Measurements from ENCODE around the gene HRH1. TPM values are rescaled to one million over a fixed set of nuclear protein-coding genes. Genes with fewer than 3 reads are reported as not detected.

The HRH1 gene, protein sequence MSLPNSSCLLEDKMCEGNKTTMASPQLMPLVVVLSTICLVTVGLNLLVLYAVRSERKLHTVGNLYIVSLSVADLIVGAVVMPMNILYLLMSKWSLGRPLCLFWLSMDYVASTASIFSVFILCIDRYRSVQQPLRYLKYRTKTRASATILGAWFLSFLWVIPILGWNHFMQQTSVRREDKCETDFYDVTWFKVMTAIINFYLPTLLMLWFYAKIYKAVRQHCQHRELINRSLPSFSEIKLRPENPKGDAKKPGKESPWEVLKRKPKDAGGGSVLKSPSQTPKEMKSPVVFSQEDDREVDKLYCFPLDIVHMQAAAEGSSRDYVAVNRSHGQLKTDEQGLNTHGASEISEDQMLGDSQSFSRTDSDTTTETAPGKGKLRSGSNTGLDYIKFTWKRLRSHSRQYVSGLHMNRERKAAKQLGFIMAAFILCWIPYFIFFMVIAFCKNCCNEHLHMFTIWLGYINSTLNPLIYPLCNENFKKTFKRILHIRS
- 7.0 TPM for total RNA-seq (2021; ENCODE audit: unreplicated experiment)
- 5.4 and 6.0 TPM in 2 replicates for polyA plus RNA-seq (2012)
- Bru-seq, nascent RNA, result percentile 57 among the genes with signal in this experiment
- BruChase-seq, experiment 1, labeled RNA remaining after a 6-hour chase, result percentile 46 among the genes with signal in this experiment
- percentile 50 among the genes with signal in this experiment for BruChase-seq, experiment 2, labeled RNA remaining after a 2-hour chase
- long read RNA-seq, full-length matches to known transcripts, result 1 of 12 reads
- long read RNA-seq, partial matches to known transcripts, result 0 of 12 reads
- long read RNA-seq, other reads (novel, unspliced or antisense), result 11 of 12 reads

DNA sequence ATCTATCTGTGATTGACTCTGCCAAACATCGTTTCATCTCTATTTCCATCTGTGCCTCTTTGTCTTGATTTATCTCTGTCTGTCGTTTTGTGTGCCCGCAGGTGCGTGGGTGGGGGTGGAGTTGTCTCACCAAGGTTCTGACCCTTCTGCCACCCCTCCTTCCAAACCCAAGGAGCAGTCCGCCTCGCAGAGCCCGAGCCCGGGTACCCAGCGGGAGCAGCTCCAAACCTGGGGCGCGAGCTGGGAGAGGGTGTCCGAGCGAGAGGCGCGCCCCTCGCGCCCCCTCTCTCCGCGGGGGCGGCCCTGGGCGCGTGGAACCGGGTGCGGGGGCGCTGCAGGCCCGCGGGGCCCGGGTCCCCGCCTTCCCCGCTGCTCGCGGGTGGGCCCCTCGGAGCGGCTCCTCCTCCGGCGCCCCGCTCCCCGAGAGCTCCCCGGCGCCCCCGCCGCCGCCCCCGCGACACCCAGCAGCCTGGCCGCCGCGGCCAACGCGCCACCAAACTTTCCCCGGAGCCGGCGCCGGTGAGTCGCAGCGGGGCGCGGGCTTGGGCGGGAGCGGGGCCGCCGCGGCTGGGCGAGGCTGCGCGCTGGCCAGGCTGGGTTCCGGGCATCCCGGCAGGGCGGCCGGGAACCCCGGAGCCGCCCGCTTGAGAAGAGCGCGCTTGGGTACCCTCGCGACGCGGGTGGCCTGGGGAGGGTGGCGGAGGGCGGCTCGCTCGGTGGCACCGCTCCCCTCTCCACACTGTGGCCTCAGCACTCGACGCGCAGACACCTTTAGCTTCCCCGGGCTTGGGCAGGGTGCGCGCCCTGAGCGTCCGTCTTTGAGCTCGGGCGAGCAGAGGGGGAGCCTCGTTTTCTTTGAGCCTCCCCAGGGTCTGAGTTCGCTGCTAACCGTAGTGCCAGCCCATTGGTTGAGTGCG lies at the start of gene HRH1:
TSS of gene HRH1 (plus strand) at position 458 of the 917 bp plus-strand sequence. CDS start 104,545 bp downstream, outside the sequence.
- Histone ChIP-seq H3K9me3 (ENCODE audit: control insufficient read depth in 1 of 2, insufficient read depth in 1 of 2, low read depth in 1 of 2, low read length in 2 of 2) (no peaks in the 10 kb centered on the region), H3K4me3 (replicated peaks in 1 of 2; ENCODE audit: low read depth in 1 of 2, low read length in 2 of 2) (peak within 1 kb of the TSS; percentile 48 to 77), H4K20me1 (ENCODE audit: insufficient read depth) (no peaks in the 10 kb centered on the region), H3K27ac (ENCODE audit: low read depth, low read length) (peak within 1 kb of the TSS; percentile 41; the same call in 1 of the 2 replicates), H2AFZ (ENCODE audit: low read depth, low read length, poor library complexity, severe bottlenecking) (peak within 1 kb of the TSS; percentile 56), H3K4me1 (ENCODE audit: control insufficient read depth in 1 of 2, insufficient read depth in 2 of 2, low read length in 2 of 2) (peaks cover 10 to 30% of the 10 kb centered on the region in 2 experiments; a peak in 3 of 4 replicates), H3K9ac (ENCODE audit: low read length) (peak within 1 kb of the TSS; percentile 47), H3K27me3 (ENCODE audit: insufficient read depth, low read length) (no peaks in the 10 kb centered on the region), H3K9me2 (ENCODE audit: insufficient read depth) (no peaks in the 10 kb centered on the region), H3K36me3 (ENCODE audit: control insufficient read depth in 1 of 2, insufficient read depth in 2 of 2, low read length in 2 of 2) (no peaks in the 10 kb centered on the region), H3K4me2 (ENCODE audit: low read length) (peak within 1 kb of the TSS; percentile 98), H3K79me2 (ENCODE audit: insufficient read depth, low read length) (no peaks in the 10 kb centered on the region)
- CTCF ChIA-PET, result interaction anchor here (0.9 to 2.9 kb wide), 7 partner anchors 10 to 181 kb away, joined by 3 to 9 read pairs (median 4); no protein-coding TSS in a partner anchor
- RAD21 ChIA-PET (ENCODE audit: low non-redundant PET in 1 of 2, low total read pairs in 2 of 2, uncharacterized antibody in 2 of 2, unreplicated experiment in 2 of 2), result interaction anchor here (0.7 to 1.7 kb wide), 3 partner anchors 58 to 496 kb away, joined by 3 to 5 read pairs (median 3); no protein-coding TSS in a partner anchor
- no peak for DNase-seq (ENCODE audit: low read depth, low spot score)
- TF ChIP-seq SIN3A (IDR thresholded peaks at IDR 0.05; ENCODE audit: low read depth) (no peak), EZH2phosphoT487 (IDR thresholded peaks at IDR 0.05; ENCODE audit: borderline replicate concordance) (no peak), ZFX (IDR thresholded peaks at IDR 0.05) (0 out of 2 replicates have a peak, but pooled peaks have one; percentile 9), CBX3 (IDR thresholded peaks at IDR 0.05; ENCODE audit: low read depth) (no peak), ZNF274 (IDR thresholded peaks at IDR 0.05; ENCODE audit: low read depth, low read length) (no peak), EZH2 (IDR thresholded peaks at IDR 0.05) (no peak), MAX (IDR thresholded peaks at IDR 0.05) (peak; percentile 6; the same call in 1 of the 2 replicates), EGR1 (IDR thresholded peaks at IDR 0.05; ENCODE audit: low read depth) (peak; percentile 90)
- TF ChIP-seq, protein P1, sequence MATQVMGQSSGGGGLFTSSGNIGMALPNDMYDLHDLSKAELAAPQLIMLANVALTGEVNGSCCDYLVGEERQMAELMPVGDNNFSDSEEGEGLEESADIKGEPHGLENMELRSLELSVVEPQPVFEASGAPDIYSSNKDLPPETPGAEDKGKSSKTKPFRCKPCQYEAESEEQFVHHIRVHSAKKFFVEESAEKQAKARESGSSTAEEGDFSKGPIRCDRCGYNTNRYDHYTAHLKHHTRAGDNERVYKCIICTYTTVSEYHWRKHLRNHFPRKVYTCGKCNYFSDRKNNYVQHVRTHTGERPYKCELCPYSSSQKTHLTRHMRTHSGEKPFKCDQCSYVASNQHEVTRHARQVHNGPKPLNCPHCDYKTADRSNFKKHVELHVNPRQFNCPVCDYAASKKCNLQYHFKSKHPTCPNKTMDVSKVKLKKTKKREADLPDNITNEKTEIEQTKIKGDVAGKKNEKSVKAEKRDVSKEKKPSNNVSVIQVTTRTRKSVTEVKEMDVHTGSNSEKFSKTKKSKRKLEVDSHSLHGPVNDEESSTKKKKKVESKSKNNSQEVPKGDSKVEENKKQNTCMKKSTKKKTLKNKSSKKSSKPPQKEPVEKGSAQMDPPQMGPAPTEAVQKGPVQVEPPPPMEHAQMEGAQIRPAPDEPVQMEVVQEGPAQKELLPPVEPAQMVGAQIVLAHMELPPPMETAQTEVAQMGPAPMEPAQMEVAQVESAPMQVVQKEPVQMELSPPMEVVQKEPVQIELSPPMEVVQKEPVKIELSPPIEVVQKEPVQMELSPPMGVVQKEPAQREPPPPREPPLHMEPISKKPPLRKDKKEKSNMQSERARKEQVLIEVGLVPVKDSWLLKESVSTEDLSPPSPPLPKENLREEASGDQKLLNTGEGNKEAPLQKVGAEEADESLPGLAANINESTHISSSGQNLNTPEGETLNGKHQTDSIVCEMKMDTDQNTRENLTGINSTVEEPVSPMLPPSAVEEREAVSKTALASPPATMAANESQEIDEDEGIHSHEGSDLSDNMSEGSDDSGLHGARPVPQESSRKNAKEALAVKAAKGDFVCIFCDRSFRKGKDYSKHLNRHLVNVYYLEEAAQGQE (IDR thresholded peaks at IDR 0.05; ENCODE audit: low read depth), result no peak
- TF ChIP-seq, protein P2, sequence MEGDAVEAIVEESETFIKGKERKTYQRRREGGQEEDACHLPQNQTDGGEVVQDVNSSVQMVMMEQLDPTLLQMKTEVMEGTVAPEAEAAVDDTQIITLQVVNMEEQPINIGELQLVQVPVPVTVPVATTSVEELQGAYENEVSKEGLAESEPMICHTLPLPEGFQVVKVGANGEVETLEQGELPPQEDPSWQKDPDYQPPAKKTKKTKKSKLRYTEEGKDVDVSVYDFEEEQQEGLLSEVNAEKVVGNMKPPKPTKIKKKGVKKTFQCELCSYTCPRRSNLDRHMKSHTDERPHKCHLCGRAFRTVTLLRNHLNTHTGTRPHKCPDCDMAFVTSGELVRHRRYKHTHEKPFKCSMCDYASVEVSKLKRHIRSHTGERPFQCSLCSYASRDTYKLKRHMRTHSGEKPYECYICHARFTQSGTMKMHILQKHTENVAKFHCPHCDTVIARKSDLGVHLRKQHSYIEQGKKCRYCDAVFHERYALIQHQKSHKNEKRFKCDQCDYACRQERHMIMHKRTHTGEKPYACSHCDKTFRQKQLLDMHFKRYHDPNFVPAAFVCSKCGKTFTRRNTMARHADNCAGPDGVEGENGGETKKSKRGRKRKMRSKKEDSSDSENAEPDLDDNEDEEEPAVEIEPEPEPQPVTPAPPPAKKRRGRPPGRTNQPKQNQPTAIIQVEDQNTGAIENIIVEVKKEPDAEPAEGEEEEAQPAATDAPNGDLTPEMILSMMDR (IDR thresholded peaks at IDR 0.05 in 2 of 3, conservative IDR thresholded peaks at IDR 0.05 in 1 of 3; ENCODE audit: borderline replicate concordance in 1 of 3, insufficient read depth in 1 of 3, low read depth in 2 of 3, low read length in 2 of 3), result no peak
- intact Hi-C loops (cut with micrococcal nuclease), result loop anchor here (10.0 kb wide), 1 partner anchor 501 kb away; no protein-coding TSS in a partner anchor
- POLR2A ChIA-PET, result interaction anchor here (0.7 to 1.3 kb wide), 2 partner anchors 58 to 497 kb away, joined by 3 read pairs; no protein-coding TSS in a partner anchor
- no TSS peak for BruUV-seq (replicated peaks)
- peak; percentile 60 for ATAC-seq

Measured in HCT116 (cell line).